GM19099 (cell line): ENCODE results near the gene SPATA46.

ENCODE experiments used
- POLR2A ChIP-seq: IDR thresholded peaks from 3 replicates; pipeline ENCODE4 v1.6.1; 2011; ENCODE audit warnings: low read depth; ENCODE audit not compliant: insufficient read length; ENCODE audit errors: extremely low read depth

Gene SPATA46

DNA sequence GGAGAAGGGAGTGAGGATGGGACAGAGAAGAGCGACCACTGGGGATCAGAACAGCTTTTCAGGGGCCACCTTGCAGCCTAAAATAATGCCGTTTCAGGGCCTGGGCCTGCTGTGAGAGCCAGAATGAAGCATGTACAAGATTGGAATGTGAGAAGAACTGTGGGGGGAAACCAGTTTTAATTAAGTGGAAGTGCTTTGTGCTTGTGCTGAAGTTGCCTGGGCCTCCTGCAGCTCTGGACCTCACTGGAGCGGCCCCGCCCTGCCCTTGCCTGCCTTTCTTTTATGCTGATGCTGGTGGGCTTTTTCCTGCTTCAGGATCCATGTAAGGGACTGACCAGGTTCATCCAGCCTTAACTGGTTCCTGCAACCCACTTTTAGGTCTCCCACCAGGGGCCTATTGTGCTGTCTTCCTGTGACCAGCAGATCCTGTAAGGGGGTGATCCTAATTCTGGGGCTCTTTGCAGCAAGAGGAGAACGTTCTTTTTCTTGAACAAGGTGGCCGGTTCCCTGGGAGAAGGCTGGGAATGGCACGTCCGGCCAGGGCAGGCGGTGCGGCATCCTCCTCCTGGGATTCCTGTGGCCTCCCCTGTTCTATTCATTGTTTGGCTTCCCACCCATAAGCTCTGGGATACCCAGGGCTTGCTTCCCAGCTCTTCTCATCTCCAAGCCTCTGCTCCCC lies 8.1 kb upstream of the SPATA46 start:
- no peak for TF ChIP-seq POLR2A

DNA sequence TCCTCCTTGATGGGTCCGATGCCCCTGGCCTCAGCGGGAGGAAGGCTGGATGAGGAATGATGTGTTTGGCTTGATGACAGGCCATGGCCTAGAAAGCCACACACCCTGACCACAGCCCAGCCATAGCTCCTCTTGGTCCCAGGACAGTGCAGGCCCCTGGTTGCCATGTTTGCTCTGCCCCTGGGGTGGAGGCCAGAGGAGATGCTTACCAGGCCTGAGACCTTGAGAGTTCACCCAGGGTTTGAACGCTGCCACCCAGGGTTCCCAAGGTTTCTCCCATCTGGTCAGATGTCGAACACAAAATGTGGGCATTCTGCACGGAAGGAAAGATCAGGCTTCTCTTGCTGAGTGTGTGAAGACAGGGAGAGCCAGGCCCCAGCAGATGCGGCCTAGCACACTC lies 7.5 kb upstream of the SPATA46 start:
- TF ChIP-seq POLR2A = no peak

DNA sequence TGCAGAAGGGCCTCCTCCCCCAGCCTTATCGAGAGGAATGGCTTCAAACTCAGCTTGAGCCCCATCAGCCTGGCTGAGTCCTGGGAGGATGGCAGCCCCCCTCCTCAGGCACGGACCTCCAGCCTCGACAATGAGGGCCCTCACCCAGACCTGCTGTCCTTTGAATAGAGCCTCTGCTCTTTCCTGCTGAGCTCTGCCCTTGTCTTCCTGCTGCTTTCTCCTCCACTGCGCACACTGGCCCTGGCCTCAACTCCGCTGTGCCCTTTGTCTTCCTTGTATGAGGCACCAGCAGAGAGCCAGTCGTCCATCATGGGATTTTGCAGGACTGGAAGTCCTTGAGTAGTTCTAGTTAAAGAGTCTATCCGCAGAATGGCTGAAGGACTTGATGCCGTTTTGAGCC lies 6.9 kb upstream of the SPATA46 start:
- TF ChIP-seq POLR2A = no peak

DNA sequence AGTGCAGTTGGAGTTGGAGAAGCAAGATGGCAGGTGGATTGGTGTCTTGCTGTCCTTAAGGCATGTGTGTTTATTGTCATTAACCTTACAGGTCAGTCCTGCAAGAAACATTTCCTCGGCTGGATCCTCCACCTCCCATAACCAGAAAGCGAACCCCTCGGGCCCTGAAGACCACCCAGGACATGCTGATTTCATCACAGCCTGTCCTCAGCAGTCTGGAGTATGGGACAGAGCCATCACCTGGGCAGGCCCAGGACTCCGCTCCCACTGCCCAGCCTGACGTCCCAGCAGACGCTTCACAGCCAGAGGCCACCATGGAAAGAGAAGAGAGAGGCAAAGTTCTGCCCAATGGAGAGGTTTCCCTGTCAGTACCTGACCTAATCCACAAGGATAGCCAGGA lies 6.4 kb upstream of the SPATA46 start:
- no peak for TF ChIP-seq POLR2A

DNA sequence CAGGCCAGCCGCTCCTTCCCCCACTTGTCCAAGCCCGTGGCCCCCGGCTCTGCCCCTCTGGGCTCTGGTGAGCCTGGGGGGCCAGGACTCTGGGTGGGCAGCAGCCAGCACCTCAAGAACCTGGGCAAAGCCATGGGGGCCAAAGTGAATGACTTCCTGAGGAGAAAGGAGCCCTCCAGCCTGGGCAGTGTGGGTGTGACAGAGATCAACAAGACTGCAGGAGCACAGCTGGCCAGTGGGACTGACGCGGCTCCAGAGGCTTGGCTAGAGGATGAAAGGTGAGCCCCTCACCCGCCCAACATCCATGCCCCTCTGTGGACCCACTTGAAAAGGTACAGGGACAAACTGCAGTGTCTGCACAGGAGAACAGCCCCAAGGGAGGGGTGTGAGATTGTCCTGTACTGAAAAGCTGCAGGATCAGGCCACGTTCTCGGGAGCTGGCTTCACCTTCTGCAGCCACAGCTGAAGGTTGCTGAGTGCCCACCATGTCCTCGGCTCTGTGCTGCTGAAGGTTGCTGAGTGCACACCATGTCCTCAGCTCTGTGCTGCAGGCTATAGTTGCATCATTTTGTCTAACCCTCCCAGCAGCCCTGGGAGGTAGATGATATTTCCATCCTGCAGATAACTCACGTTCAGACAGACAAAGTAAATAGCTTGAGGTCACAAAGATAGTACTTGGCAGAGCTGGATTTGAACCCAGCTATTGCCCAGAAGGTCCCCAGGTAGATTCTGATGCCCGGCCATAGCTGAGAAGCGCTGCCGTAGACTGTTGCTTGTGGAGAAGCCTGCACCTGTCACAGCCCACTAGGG lies 5.5 kb upstream of the SPATA46 start:
- TF ChIP-seq POLR2A = no peak

DNA sequence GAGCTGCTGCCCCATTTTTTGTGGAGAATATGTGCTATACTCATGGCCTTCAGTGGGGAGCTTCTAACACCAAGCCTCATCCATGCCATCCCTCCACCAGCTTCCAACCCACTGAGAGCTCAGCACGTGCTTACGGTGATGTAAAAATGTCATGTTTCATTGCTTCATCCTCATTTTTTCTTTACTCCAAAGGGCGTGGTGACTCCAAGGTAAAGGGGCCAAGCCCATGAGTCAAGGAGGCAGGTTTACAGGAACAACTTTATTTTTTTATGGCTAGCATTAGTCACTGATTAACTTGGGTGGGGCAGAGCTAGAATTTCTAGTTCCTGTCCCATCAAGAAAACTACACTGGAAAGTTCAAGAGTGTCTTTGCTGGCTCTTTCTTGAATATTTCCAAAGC lies 4.7 kb upstream of the SPATA46 start, which contains the start of gene C1orf226:
TSS of gene C1orf226 (plus strand) at position 346 of the 400 bp plus-strand sequence. CDS start 174 bp downstream, outside the sequence.
- TF ChIP-seq POLR2A = no peak

DNA sequence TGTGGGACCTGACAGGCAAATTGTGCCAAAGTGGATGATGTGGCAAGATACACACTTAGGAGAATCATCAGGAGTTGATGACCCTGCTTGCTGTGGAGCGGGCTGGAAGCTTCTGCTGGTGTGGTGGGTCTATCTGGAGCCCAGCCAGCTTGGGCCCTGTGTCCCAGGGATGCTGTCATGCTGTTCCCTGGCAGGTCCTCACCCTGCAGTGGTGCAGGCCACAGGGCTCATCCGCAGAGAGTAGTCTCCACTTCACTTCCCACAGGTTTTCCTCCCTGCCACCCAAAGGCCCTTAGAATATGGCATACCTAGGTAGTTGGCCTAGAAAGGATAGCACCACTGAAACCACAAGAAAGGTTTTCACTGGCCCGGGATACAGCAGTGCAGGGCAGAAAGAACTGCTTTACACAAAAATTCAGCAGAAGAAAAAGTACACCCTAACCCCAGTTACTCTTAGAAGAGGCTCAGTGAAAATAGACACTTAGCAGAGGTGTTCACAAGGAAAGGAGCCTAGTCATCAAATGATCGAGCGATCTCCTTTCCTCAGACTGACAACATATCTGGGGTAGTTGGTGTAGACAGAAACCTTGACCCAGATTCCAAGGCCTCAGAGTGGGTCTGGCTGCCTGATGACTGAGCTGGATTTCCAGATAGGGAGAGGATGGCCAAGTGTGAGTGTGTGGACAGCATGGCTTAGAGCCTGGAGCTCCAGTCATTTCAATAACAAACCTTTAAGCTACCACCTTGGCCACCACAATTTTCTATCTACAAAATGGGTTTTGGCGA lies 3.6 kb upstream of the SPATA46 start:
- TF ChIP-seq POLR2A = no peak

DNA sequence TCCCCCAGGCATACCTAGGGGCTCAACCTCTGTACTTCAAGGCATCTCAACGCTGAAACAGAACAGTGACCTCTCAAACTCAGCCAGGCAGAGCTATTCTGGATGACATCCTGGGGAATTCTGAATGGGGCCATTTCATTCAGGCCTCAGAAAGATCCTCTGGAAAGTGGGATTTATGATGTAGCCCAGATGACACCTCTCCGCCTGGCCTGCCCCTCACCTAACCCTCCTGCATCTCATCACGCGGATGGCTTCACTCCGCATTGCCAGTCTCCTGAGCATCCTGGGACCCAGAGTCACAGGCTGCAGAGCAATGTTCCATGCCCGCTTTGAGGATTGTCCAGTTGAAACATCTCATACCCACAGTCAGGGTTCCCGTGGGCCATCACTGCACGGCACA lies 1.2 kb downstream of the SPATA46 start:
- TF ChIP-seq POLR2A = no peak

DNA sequence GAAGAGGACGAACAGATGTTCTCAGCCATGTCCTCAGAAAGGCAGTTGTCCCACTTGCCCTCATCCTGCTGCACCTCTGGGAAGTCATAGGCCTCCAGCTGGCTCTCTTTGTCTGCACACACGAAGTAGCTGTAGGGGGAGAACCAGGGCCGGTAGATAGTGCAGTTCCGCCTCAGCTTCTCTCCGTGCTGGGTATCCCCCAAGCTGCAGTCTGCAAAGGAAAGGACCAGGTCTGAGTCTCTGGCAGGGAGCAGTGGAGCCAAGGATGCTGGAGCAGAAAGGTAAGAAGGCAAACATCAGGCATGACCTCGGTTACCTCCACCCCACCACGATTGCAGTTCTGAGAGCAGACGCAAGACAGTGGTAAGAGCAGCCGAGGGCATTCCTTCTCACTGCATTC lies 2.2 kb downstream of the SPATA46 start:
- no peak for TF ChIP-seq POLR2A

DNA sequence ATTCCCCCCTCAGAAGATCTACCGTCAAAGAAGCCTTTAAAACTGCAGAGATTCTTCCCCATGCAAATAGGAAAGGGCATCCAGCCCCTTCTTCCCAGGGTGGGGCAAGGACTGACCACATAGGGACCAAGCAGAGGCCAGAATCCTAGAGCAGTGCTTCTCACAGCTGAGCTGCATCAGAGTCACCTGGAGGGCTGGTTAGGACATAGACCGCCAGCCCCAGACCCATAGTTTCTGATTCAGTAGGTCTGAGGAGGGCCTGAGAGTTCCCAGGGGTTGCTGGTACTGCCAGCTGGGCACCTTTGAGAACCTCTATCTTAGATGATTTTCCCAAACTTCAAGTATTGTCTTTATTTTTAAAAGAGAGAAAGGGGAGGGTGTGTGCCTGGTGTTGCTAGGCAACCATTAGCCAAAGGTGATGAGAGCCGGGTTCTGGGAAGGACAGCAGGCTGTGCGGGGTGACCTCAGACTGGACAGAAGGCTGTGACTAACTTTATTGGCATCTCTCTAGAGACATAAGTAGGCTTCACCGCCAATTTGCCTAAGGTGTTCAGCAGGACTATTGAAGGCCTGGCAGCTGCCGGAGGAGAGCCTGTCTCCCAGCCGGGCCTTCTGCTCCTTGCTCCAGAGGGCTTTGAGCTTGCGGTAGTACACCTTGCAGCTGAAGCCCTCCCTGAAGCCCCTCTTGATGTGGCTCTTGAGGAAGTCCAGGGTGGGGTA lies 3.0 kb downstream of the SPATA46 start:
- TF ChIP-seq POLR2A = no peak

DNA sequence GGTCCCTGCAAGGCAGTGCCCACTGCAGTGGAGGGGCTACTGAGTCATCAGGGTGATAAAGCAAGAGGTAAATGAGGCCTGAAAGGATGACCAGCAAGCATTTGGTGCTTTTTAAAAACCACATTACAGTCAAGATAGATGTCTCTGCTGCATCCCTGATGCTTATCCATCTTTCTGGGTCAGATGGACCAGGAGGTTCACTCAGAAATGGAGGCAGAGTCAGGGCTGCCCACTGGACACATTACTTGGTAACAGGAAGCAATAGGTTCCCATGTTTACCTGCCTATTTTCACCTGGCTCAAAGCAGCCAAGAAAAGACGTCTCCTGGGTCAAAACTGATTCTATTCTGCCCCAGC lies 3.6 kb downstream of the SPATA46 start:
- TF ChIP-seq POLR2A = no peak

DNA sequence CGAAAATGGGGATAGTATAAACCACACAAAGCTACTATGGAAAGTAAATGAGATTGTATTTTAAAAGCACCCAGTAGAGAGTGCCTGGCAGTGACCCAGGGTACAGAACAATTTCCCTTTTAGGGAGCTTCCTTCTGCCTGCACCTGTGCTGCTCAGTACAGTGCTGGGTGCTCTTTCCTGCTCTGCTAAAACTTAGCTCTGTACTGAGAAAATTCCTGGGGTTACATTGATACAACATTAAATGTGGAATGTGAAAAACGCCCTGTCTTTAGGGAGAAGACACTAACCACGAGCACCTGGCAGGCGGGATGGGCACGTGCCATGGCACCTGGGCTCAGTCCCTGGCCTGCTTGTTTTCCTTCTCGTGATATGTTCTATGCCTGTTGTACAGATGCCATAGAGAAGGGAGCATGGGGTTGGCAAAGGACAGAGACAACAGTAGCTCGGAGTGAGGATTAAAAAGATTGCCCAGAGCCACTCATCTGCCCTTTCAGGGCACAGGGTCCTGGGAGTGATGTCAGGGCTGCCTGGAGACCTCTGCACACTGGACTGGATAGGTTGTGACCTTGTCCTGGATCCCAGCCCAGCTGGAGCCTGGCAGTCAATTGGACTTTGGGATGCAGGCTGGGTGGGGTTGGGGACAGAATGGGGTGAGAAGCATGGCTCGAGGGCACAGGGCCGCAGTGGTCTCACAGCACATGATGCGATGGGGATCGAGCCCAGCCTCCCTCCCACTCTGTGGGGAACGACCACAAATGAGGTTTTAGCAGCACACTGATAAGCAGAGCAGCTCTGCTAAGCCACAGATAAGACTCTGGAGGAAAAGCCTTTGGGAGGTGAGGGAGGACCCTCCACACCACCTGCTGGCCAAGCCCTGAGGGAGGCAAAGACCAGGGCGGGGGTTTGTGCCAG lies 4.2 kb downstream of the SPATA46 start:
- no peak for TF ChIP-seq POLR2A

DNA sequence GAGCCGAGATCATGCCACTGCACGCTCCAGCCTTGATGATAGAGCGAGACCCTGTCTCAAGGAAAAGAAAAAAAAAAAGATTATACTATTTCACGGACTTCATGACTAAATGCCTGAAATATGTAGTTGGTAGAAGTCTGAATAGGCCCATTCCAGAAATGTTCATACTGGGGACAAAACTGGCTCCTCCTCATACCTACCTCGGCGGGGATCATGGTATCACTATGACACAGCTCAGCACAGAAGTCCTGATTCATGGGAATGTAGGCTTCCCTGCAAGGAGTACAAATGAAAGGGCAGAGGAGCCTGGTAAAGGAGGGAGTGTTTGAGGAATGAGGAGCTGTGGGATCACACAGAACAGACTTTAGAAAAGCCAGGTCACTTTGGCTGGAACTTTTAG lies 5.0 kb downstream of the SPATA46 start:
- TF ChIP-seq POLR2A = no peak

DNA sequence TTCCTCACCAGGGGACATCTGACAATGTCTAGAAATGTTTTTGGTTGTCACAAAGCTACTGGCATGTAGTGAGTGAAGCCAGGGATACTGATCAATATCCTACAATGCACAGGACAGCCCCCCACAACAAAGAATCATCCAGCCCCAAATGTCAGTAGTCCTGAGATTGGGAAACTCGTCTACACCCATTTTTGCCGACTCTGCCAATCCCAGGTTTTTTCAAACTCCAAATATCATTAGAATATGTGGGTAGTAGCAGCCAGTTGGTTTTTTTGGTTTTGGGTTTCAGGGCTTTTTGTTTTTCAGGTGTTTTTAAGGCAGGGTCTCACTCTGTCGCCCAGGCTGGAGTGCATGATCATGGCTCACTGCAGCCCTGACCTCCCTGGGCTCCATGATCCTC lies 5.9 kb downstream of the SPATA46 start:
- no peak for TF ChIP-seq POLR2A
